Lower lobe of right lung (tissue), 2 donors: ENCODE results near the gene MN1. TPM values are rescaled to one million over a fixed set of nuclear protein-coding genes. Genes with fewer than 3 reads are reported as not detected.

ENCODE experiments used
- ATAC-seq, 2 donors: fragments of 200-7000 bp; cut with Tn5 transposase; one replicate each; pipeline ENCODE4 v1.9.1; 2020 to 2022; ENCODE audit warnings: mild to moderate bottlenecking in 2 of 2, moderate library complexity in 2 of 2
- DNase-seq: peaks from one replicate; pipeline ENCODE4 v3.0.0-alpha.2; 2020
- H3K27ac ChIP-seq: fragments of 200-600 bp; one replicate; pipeline ENCODE4 v1.8.0; 2022
- H3K27me3 ChIP-seq: fragments of 200-600 bp; one replicate; pipeline ENCODE4 v1.8.0; 2022; ENCODE audit warnings: low read depth
- H3K36me3 ChIP-seq: fragments of 200-600 bp; one replicate; pipeline ENCODE4 v1.8.0; 2022; ENCODE audit warnings: mild to moderate bottlenecking
- H3K4me1 ChIP-seq: fragments of 200-600 bp; one replicate; pipeline ENCODE4 v1.8.0; 2022
- H3K4me3 ChIP-seq: fragments of 200-600 bp; one replicate; pipeline ENCODE4 v1.8.0; 2022; ENCODE audit warnings: mild to moderate bottlenecking
- H3K9me3 ChIP-seq: fragments of 200-600 bp; one replicate; pipeline ENCODE4 v1.8.0; 2022
- intact Hi-C: fragments of 100-400 bp; cut with DNase I; formaldehyde crosslinking; loops from one replicate; pipeline ENCODE4 v1.11.0; 2022
- long read RNA-seq: library from polyadenylated mRNA; unstranded; transcript quantifications from one replicate; pipeline ENCODE4 v2.0.0, GENCODE V29; 2021
- total RNA-seq: library from RNA; stranded (reverse); fragmentation: NEBNext Ultra II Directional; extraction: Animal tissue kit (Norgen Biotek cat#: 25700); gene quantifications from one replicate; pipeline ENCODE4 v1.2.1, GENCODE V29; 2021
- TF ChIP-seq, protein P1 (sequence below): fragments of 200-600 bp; IDR thresholded peaks from one replicate; pipeline ENCODE4 v1.8.0; 2022; ENCODE audit warnings: antibody characterized with exemption, mild to moderate bottlenecking
- donor health status: DM: no; HTN: yes; CAD: no; lungs with severe emphysema.

The MN1 gene
- 6.5 TPM for total RNA-seq
- long read RNA-seq, full-length matches to known transcripts: 1 of 13 reads
- long read RNA-seq, partial matches to known transcripts: 0 of 13 reads
- long read RNA-seq, other reads (novel, unspliced or antisense): 12 of 13 reads

DNA sequence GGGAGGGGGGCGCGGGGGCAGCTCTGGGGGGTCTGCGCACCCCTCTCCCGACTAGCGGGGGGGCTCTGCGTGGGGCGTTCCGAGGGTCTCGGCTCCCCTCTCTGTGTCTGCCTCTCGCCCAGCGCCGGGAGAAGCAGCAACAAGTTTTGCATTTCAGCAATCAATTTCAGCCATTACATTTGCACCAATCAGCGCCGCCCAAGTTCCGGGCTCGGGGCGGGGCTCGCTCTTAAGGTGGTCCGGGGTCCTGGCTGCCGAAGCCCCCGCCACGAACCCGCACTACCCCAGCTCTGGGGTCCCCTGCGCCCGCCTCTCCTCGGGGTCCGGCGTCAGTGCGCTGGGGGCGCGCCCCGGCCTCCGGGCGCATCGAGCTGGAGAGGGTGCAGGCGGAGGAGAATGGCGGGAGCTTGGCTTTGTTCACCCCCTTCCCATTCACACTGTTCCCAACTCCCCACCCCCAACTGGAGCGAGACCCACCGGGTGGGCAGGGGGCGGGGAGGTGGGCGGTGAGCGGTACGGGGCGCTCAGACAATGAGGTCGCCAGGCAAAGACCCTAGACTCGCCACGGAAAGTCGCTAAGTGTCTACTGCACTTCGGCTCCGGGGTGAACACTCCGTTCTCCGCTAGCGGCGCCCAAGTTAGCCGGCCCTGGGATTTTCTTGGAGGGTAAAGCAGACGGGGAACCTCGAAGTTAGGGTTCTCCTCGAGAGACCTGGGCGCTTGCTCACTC lies at the start of gene MN1:
Gene MN1, minus strand, starts transcription at position 141 of the 730 bp plus-strand sequence. CDS start 1,213 bp downstream, outside the sequence.
- Histone ChIP-seq H3K4me1 (peaks cover 38% of the 10 kb centered on the region), H3K9me3 (no peaks in the 10 kb centered on the region), H3K36me3 (no peaks in the 10 kb centered on the region), H3K27ac (peak within 1 kb of the TSS; percentile 83), H3K27me3 (peaks cover 42% of the 10 kb centered on the region), H3K4me3 (peak within 1 kb of the TSS; percentile 70)
- intact Hi-C loops: no loop called here
- DNase-seq (no peak), ATAC-seq (peak; percentile 34 to 58)
- TF ChIP-seq, protein P1, sequence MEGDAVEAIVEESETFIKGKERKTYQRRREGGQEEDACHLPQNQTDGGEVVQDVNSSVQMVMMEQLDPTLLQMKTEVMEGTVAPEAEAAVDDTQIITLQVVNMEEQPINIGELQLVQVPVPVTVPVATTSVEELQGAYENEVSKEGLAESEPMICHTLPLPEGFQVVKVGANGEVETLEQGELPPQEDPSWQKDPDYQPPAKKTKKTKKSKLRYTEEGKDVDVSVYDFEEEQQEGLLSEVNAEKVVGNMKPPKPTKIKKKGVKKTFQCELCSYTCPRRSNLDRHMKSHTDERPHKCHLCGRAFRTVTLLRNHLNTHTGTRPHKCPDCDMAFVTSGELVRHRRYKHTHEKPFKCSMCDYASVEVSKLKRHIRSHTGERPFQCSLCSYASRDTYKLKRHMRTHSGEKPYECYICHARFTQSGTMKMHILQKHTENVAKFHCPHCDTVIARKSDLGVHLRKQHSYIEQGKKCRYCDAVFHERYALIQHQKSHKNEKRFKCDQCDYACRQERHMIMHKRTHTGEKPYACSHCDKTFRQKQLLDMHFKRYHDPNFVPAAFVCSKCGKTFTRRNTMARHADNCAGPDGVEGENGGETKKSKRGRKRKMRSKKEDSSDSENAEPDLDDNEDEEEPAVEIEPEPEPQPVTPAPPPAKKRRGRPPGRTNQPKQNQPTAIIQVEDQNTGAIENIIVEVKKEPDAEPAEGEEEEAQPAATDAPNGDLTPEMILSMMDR: no peak

DNA sequence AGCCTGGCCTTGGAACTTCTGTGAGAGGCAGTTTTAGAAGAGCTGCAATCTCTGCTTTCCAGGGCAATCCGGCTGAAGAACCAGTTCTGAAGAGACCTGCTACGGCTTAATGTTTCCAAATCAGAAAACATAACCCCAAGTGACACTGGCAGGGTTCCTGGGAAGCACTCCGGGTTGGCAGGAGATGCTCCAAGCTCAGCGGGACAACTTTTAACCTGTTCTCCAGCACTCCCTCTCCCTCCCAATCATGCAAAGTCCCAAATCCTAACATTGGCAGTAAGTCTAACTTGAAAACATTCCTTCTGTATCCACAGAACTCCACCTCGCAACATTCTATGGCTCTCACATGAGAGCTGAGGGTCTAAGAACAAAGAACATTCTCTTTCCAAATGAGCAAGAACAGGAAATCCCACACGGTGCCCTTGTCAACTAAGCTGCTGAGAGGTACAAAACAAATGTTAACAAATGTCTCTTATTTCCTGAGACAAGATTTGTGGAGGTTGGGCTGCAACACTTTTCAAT lies 48.5 kb upstream of the MN1 start:
- no peaks in the 10 kb centered on the region for H3K27me3 ChIP-seq
- H3K36me3 ChIP-seq: peaks cover 43% of the 10 kb centered on the region
- no peak overlapping the region for H3K27ac ChIP-seq
- H3K4me1 ChIP-seq: peaks cover 30% of the 10 kb centered on the region
- H3K9me3 ChIP-seq: no peaks in the 10 kb centered on the region
- ATAC-seq: peak; percentile 39 to 47
- no peak for DNase-seq
- intact Hi-C loops: no loop called here
- H3K4me3 ChIP-seq: no peak overlapping the region
- TF ChIP-seq, protein P1: no peak

DNA sequence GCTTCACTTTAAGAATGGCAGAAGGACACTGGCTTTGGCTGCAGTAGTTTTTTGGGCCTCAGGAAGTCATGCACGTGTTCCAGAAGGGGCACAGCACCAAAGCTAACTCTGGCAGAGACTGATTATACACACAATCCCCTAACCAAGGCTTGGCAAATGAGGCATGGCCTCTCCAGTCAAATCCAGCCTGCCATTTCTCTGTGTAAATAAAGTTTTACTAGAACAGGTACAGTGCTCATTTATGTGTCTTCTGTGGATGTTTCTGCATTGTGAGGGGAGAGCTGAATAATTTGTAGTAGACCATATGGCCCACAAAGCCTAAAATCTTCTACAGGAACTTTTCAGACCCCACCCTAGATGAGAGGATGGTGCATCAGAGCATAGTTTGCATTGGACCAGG lies 46.4 kb upstream of the MN1 start:
- intact Hi-C loops: no loop called here
- Histone ChIP-seq H3K36me3 (peaks cover 25% of the 10 kb centered on the region), H3K4me1 (peaks cover 21% of the 10 kb centered on the region), H3K27ac (no peak overlapping the region), H3K4me3 (no peak overlapping the region), H3K27me3 (no peaks in the 10 kb centered on the region), H3K9me3 (no peaks in the 10 kb centered on the region)
- TF ChIP-seq, protein P1: no peak
- no peak for ATAC-seq
- DNase-seq: no peak

DNA sequence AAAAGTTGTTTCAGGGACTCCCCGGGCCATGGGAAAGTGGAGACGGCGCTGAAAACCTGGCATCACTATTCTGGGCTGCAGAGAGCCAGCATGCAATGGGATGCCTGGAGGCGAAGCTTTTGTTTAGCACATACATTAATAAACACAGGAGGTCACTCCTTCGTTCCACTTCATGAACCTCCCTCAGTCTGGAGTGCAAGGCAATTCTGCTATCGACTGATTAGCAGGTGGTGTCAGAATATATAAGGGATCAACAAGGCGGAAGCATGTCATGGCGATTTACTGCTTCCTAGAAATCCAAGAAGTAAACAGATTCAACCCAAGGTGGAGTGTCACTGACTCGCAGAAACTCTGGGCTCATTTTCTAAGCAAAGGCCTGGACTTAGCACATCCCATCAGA lies 45.4 kb upstream of the MN1 start:
- intact Hi-C loops: no loop called here
- Histone ChIP-seq H3K4me3 (no peak overlapping the region), H3K27ac (no peak overlapping the region), H3K36me3 (peaks cover 14% of the 10 kb centered on the region), H3K4me1 (peaks cover 26% of the 10 kb centered on the region), H3K27me3 (no peaks in the 10 kb centered on the region), H3K9me3 (no peaks in the 10 kb centered on the region)
- ATAC-seq (no peak), DNase-seq (no peak)
- TF ChIP-seq, protein P1: no peak

DNA sequence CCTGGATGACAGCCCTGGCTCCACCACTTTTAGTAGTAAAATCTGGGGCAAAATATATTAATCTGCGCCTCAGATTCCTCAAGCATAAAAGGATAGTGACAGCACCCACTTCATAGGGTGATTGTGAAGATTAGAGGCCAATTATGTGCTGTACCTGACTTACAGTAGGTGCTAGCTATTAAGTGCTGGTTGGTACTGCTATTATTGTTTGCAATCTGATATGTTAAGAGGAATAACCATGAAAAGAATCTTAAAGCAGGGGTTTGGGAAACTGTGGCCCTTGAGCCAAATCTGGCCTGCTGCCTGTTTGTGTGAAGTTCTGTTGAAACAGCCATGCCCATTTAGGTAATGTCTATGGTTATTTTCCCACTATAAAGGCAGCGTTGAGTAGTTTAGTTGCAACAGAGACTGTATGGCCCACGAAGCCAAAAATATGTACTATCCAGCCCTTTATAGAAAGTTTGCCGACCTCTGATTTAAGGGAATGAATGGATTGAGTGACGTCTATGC lies 44.7 kb upstream of the MN1 start:
- Histone ChIP-seq H3K27me3 (no peaks in the 10 kb centered on the region), H3K36me3 (peaks cover 8% of the 10 kb centered on the region), H3K27ac (no peak overlapping the region), H3K4me3 (no peak overlapping the region), H3K9me3 (no peaks in the 10 kb centered on the region), H3K4me1 (peaks cover 26% of the 10 kb centered on the region)
- no peak for DNase-seq
- intact Hi-C loops: no loop called here
- ATAC-seq: peak in 1 of 2 donors; percentile 64
- TF ChIP-seq, protein P1: no peak
